SK-N-SH (cell line): ENCODE measurements around the gene COX10.

Experiments used
- EZH2phosphoT487 ChIP-seq: fragments of 200-600 bp; sonication (generic); IDR thresholded peaks from 2 replicates; pipeline ENCODE4 v1.6.1; 2017; ENCODE audit warnings: low read depth, mixed run types, mild to moderate bottlenecking, antibody characterized with exemption, moderate library complexity, borderline replicate concordance
- GABPA ChIP-seq: IDR thresholded peaks from 2 replicates; pipeline ENCODE4 v1.4.0; 2012; ENCODE audit warnings: low read depth, mild to moderate bottlenecking
- POLR2AphosphoS5 ChIP-seq: IDR thresholded peaks from 2 replicates; pipeline ENCODE4 v1.6.1; 2012; ENCODE audit warnings: low read depth, low read length
- RCOR1 ChIP-seq: fragments of 150-350 bp; IDR thresholded peaks from 2 replicates; pipeline ENCODE4 v1.6.1; 2017; ENCODE audit warnings: antibody characterized with exemption, low read length
- SIN3A ChIP-seq: IDR thresholded peaks from 2 replicates; pipeline ENCODE4 v1.6.1; 2012; ENCODE audit warnings: low read depth, mild to moderate bottlenecking, low read length, moderate library complexity, borderline replicate concordance
- TAF1 ChIP-seq: IDR thresholded peaks from 2 replicates; pipeline ENCODE4 v1.6.1; 2012; ENCODE audit warnings: low read depth, mild to moderate bottlenecking, low read length, moderate library complexity, borderline replicate concordance
- YY1 ChIP-seq: IDR thresholded peaks from 2 replicates; pipeline ENCODE4 v1.4.0; 2012; ENCODE audit warnings: low read depth, mild to moderate bottlenecking
- TF ChIP-seq, protein P1 (sequence below): fragments of 200-600 bp; sonication (generic); IDR thresholded peaks from 2 replicates; pipeline ENCODE4 v1.6.1; 2017; ENCODE audit warnings: antibody characterized with exemption, mild to moderate bottlenecking, moderate library complexity
- TF ChIP-seq, protein P2 (sequence below): IDR thresholded peaks from 2 replicates; pipeline ENCODE4 v1.6.1; 2012; ENCODE audit warnings: mild to moderate bottlenecking, low read depth, low read length, moderate library complexity

DNA sequence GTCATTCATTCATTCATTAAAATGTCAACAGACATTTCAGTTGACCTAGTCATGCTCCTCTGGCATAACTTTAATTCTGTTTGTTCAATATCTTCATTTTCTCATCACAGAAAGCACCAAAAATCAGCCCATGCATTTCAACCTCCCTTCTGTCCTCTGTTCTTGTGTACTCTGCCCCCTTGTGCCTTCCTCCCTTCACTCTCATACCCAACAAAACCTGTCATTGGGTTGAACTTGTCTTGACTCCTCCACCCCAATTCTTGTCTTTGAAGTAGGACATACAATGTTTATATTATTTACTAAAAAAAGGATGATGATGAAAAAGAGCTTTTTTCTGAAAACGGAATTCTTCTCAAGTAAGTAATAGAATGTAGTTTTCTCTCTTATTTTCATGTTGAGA is 43.8 kb downstream of the COX10 start:
- TF ChIP-seq, protein P1, sequence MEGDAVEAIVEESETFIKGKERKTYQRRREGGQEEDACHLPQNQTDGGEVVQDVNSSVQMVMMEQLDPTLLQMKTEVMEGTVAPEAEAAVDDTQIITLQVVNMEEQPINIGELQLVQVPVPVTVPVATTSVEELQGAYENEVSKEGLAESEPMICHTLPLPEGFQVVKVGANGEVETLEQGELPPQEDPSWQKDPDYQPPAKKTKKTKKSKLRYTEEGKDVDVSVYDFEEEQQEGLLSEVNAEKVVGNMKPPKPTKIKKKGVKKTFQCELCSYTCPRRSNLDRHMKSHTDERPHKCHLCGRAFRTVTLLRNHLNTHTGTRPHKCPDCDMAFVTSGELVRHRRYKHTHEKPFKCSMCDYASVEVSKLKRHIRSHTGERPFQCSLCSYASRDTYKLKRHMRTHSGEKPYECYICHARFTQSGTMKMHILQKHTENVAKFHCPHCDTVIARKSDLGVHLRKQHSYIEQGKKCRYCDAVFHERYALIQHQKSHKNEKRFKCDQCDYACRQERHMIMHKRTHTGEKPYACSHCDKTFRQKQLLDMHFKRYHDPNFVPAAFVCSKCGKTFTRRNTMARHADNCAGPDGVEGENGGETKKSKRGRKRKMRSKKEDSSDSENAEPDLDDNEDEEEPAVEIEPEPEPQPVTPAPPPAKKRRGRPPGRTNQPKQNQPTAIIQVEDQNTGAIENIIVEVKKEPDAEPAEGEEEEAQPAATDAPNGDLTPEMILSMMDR, result no peak
- TF ChIP-seq RCOR1 (no peak), SIN3A (no peak), POLR2AphosphoS5 (no peak), EZH2phosphoT487 (no peak), GABPA (no peak), TAF1 (no peak), YY1 (no peak)
- TF ChIP-seq, protein P2, sequence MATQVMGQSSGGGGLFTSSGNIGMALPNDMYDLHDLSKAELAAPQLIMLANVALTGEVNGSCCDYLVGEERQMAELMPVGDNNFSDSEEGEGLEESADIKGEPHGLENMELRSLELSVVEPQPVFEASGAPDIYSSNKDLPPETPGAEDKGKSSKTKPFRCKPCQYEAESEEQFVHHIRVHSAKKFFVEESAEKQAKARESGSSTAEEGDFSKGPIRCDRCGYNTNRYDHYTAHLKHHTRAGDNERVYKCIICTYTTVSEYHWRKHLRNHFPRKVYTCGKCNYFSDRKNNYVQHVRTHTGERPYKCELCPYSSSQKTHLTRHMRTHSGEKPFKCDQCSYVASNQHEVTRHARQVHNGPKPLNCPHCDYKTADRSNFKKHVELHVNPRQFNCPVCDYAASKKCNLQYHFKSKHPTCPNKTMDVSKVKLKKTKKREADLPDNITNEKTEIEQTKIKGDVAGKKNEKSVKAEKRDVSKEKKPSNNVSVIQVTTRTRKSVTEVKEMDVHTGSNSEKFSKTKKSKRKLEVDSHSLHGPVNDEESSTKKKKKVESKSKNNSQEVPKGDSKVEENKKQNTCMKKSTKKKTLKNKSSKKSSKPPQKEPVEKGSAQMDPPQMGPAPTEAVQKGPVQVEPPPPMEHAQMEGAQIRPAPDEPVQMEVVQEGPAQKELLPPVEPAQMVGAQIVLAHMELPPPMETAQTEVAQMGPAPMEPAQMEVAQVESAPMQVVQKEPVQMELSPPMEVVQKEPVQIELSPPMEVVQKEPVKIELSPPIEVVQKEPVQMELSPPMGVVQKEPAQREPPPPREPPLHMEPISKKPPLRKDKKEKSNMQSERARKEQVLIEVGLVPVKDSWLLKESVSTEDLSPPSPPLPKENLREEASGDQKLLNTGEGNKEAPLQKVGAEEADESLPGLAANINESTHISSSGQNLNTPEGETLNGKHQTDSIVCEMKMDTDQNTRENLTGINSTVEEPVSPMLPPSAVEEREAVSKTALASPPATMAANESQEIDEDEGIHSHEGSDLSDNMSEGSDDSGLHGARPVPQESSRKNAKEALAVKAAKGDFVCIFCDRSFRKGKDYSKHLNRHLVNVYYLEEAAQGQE, result no peak
